SH-SY5Y (cell line): ENCODE data around the gene PAQR5.

Source experiments
- GATA2 ChIP-seq: IDR thresholded peaks from 2 replicates; pipeline ENCODE4 v1.6.1; 2011; ENCODE audit warnings: mild to moderate bottlenecking, low read depth, low read length
- GATA3 ChIP-seq: IDR thresholded peaks from 2 replicates; pipeline ENCODE4 v1.6.1; 2011; ENCODE audit warnings: low read depth, mild to moderate bottlenecking, low read length, moderate library complexity

The PAQR5 gene

DNA sequence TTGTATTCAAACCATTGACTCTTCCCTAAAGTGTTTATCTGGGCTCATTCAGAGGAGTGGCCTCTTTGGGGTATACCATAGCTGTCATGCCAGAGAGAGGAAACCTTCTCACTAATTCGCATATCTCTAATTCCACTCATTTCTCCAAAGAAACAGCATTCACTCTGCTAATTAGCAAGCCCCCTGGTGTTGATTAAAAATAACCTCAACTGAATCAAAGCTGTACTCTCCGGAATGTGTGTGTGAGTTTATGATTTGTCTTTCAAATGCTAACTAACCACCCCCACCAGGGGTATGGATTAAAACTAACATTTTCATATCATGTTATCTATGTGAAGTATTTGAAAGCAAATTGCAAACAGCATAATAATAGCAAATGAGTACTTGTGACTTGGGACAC lies 45.5 kb downstream of the PAQR5 start:
- TF ChIP-seq GATA2, result no peak
- TF ChIP-seq GATA3, result no peak

DNA sequence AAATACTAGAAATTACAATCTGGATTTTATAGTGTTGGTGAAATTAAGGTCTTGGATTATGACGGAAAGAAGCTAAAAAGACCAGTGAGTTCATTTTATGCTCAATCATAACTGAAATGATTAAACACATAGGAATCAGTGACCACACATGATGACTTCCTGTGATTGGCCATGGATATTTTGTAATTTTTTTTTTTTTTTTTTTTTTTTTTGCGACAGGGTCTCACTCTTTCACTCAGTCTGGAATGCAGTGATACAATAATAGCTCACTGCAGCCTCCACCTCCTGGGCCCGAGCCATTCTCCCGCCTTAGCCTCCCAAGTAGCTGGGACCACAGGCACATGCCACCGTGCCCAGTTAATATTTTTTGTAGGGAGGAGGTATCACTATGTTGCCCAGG lies 47.4 kb downstream of the PAQR5 start:
- TF ChIP-seq GATA2 (no peak), GATA3 (no peak)

GRCh38 chr15:69351333-69351732 lies 52.6 kb downstream of the PAQR5 start:
- TF ChIP-seq GATA2, result no peak
- TF ChIP-seq GATA3, result no peak

DNA sequence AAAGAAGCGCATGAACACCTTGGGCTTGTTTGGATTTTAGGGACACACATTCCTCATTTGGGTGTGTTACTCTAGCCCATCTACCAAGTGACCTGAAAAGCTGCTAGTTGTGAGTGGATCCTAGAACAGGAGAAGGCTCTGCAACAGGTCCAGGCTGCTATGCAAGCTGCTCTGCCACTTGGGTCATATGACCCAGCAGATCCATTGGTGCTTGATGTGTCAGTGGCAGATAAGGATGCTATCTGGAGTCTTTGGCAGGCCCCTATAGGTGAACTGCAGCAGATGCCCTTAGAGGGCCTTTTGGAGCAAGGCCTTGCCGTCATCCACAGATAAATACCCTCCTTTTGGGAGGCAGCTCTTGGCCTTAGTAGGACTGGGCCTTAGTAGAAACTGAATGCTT lies 53.2 kb downstream of the PAQR5 start:
- TF ChIP-seq GATA3, result no peak
- no peak for TF ChIP-seq GATA2

DNA sequence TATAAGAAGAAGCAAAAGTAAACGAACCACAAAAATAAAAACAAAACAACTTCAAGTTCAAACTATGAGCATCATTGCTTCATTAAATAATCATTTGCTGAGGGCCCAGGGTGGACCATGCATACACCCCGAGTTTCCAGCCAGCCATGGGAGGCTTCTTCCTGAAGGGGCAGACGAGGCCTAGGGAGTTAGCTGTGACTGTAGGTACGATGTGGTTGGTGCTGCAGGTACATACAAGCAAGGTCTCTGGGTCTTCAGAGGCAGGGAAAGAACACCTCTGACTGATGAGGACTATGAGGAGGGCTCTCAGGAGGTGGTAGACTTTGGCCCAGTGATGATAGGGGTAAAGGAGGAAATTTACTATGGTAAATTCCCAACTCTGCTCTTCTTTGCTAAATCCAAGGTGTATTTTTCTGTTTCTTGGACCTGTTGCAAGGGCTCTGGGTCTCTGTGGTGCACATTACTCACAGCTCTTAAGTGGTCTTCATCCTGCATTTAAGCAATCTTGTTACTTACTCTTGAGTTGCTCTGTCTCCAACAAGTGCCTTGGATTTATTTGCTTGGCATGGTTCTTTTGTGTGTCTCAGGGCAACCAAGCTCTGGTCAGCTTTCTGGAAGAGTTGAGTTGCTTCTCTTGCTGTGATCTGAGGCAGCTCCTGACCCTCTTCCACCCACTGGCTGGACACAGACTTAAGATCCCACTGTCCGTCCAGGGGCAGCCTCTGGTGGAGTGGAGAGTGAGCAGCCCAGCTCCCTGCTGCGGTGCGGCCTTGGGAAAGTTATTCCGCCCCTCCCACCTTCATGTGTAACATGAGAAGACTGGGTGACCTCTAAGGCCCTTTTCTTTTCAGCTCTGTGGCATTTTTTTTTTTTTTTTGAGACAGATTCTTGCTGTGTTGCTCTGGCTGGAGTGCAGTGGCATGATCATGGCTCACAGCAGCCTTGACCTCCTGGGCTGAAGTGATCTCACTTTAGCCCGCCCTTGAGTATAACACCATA lies 59.4 kb downstream of the PAQR5 start:
- TF ChIP-seq GATA2 (no peak), GATA3 (no peak)

GRCh38 chr15:69358850-69359249 lies 60.1 kb downstream of the PAQR5 start:
- TF ChIP-seq GATA3, result no peak
- TF ChIP-seq GATA2, result no peak

- no peak for TF ChIP-seq GATA2
- TF ChIP-seq GATA3, result no peak
These were observed 61.0 kb downstream of the PAQR5 start for GRCh38 chr15:69359722-69360121.

GRCh38 chr15:69360642-69361041 lies 61.9 kb downstream of the PAQR5 start:
- TF ChIP-seq GATA2 (no peak), GATA3 (no peak)

DNA sequence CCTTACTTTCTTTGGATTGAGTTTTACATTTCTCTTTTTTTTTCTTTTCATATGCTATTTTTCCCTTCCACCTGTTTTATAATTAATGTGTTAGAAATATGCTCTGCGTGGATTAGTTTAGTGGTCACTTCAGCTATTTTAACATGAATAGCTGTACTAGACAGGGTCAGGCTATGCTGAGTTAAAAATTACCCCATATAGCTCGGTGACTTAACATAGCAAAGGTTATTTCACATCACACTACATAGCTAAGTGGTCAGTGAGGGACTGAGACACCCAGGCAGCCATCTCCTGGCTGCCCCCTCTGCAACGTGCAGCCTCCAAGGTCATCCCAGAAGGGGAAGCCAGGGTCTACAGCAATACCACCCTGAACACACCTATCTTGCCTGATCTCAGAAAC lies 68.5 kb downstream of the PAQR5 start:
- TF ChIP-seq GATA3 (no peak), GATA2 (no peak)

- TF ChIP-seq GATA2 (no peak), GATA3 (no peak)
These were observed 70.9 kb downstream of the PAQR5 start for GRCh38 chr15:69369631-69370030.

GRCh38 chr15:69373406-69373805 lies 74.7 kb downstream of the PAQR5 start:
- TF ChIP-seq GATA2, result no peak
- TF ChIP-seq GATA3, result no peak

GRCh38 chr15:69375151-69375790 lies 76.6 kb downstream of the PAQR5 start:
- TF ChIP-seq GATA3 (no peak), GATA2 (peak; percentile 28; the same call in 1 of the 2 replicates)

DNA sequence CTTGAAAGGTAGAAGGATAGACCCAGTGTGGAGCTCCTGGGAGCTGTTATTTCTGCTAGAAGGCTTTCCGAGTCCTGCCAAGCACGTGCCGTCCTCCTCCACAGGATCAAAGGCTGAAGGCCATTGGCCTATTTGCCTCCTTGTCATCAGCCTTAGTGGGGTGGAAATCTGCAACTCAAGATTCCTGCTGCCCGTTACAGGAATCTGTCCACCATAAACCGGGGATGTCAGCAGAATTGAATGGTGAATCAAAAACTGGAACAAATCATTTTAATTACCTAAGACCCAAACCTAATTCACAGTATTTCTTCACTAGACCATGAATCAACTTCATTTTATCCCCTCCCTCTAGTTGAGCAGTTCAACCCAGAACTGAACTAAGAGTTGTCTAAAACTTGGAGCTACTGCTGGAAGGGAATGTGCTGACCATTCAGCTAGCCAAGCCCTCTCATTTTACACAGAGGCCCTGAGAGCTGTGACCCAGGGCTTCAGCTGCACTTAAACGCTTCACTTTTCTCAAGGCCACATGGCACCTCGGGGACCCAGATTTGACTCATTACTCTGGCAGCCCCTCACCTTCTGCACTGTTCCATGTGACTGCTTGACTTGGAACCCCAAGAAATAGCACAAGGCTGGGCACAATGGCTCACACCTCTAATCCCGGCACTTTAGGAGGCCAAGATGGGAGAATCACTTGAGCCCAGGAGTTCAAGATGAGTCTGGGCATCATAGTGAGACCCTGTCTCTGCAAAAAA lies 78.7 kb downstream of the PAQR5 start:
- TF ChIP-seq GATA2 (no peak), GATA3 (no peak)

DNA sequence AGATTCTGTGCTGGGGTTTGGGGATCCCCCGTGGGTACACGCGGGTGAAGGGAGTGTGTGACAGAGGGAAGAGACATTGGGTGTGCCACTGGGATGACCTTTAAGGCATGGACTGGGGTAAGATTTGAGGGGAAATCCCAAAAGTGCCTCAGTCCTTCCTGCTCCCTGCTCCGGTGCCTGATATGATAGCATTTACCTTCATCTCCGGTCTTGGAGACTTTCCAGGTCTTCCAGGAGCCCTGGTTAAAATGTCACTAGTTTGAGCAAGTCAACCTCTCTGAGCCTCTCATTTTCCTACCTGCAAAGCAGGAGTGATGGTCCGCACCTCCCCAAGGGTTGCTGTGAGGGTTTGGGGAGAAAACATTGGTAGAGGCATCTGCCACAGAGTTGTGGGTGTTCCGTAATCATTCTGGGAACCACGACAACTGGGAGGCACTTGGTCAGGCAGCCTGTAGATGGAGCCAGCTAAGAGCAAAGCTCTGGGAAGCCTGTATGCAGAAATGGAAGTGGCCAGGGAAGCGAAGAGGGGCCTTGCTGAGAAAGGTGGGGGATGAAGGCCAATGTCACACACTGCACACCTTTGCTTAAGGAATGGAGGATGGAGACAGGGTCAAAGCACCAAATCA lies 81.5 kb downstream of the PAQR5 start:
- TF ChIP-seq GATA2, result no peak
- TF ChIP-seq GATA3, result no peak

DNA sequence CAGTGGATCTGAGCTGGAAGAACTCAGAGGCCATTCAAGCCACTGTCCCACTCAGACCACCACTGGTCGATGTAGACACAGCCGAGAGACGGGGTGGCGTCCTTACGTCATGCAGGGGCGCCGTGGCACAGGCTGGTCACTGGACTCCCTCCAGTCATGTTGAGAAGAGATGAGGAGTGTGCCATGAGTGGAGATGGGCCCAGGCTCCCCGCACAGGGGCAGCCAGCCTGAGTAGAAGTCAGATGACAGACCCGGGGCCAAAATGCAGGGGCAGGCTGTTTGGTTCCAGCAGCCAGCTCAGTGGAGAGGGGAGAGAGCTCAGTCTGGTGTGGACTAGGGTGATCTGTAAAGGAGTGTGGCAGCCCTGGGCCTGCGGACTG lies 82.0 kb downstream of the PAQR5 start:
- TF ChIP-seq GATA3 (no peak), GATA2 (no peak)
